Mesendoderm (in vitro differentiated cells): ENCODE data around the gene DUSP7.
"Not testable (repeated sequence)": the region's sequence is repeated elsewhere in the genome, so short reads cannot be mapped to it uniquely, and the experiment has no call there.

Experiments
- DNase-seq: peaks from one replicate; pipeline ENCODE4 v3.0.0; 2013
- H2AK5ac ChIP-seq: 2 replicates; pipeline ENCODE4 v1.6.1; 2013; ENCODE audit warnings: low read length, inconsistent platforms
- H2BK120ac ChIP-seq: 2 replicates; pipeline ENCODE4 v1.6.1; 2013; ENCODE audit warnings: low read depth, mild to moderate bottlenecking, low read length, moderate library complexity, mixed read lengths
- H2BK15ac ChIP-seq: replicated peaks from 2 replicates; pipeline ENCODE4 v1.6.1; 2013; ENCODE audit warnings: low read depth, mild to moderate bottlenecking, moderate library complexity
- H2BK5ac ChIP-seq: 2 replicates; pipeline ENCODE4 v1.6.1; 2013; ENCODE audit warnings: low read length, inconsistent platforms
- H3K18ac ChIP-seq: 2 replicates; pipeline ENCODE4 v1.6.1; 2013; ENCODE audit warnings: mild to moderate bottlenecking, low read length, mixed read lengths
- H3K23ac ChIP-seq: one replicate; pipeline ENCODE4 v1.6.1; 2013; ENCODE audit warnings: low read length
- H3K27ac ChIP-seq: 2 replicates; pipeline ENCODE4 v1.5.1; 2013; ENCODE audit warnings: low read depth, mild to moderate bottlenecking, inconsistent platforms, low read length, moderate library complexity
- H3K27me3 ChIP-seq: 2 replicates; pipeline ENCODE4 v1.6.1; 2013; ENCODE audit warnings: low read length, control low read depth, mild to moderate bottlenecking, inconsistent platforms; ENCODE audit not compliant: insufficient read depth, poor library complexity
- H3K36me3 ChIP-seq: 2 replicates; pipeline ENCODE4 v1.6.1; 2013; ENCODE audit warnings: low read length, inconsistent platforms; ENCODE audit not compliant: control insufficient read depth, insufficient read depth
- H3K4ac ChIP-seq: one replicate; pipeline ENCODE4 v1.6.1; 2013; ENCODE audit warnings: low read depth, mild to moderate bottlenecking, low read length, moderate library complexity
- H3K4me1 ChIP-seq: 2 replicates; pipeline ENCODE4 v1.6.1; 2013; ENCODE audit warnings: low read depth, low read length, inconsistent platforms; ENCODE audit not compliant: control insufficient read depth
- H3K4me2 ChIP-seq: 2 replicates; pipeline ENCODE4 v1.6.1; 2013; ENCODE audit warnings: low read length
- H3K4me3 ChIP-seq: 2 replicates; pipeline ENCODE4 v1.5.1; 2013; ENCODE audit warnings: mild to moderate bottlenecking, low read length
- H3K56ac ChIP-seq: one replicate; pipeline ENCODE4 v1.6.1; 2013; ENCODE audit warnings: low read length
- H3K79me1 ChIP-seq: 2 replicates; pipeline ENCODE4 v1.6.1; 2013; ENCODE audit warnings: low read length, inconsistent platforms
- H3K79me2 ChIP-seq: 2 replicates; pipeline ENCODE4 v1.6.1; 2013; ENCODE audit warnings: mild to moderate bottlenecking, low read length; ENCODE audit not compliant: control insufficient read depth, insufficient read depth
- H3K9ac ChIP-seq: 2 replicates; pipeline ENCODE4 v1.6.1; 2013; ENCODE audit warnings: low read length, inconsistent platforms
- H4K5ac ChIP-seq: one replicate; pipeline ENCODE4 v1.6.1; 2013; ENCODE audit warnings: low read length
- H4K8ac ChIP-seq: one replicate; pipeline ENCODE4 v1.6.1; 2013; ENCODE audit warnings: low read depth, mild to moderate bottlenecking, control low read depth, low read length, moderate library complexity
- WGBS: extraction: QIAGEN DNeasy Blood & Tissue Kit; methylation state at CpG from one replicate; pipeline ENCODE4 v1.1.7; 2013; ENCODE audit warnings: low lambda C conversion rate, missing lambda C conversion rate; ENCODE audit not compliant: insufficient coverage; ENCODE audit errors: extremely low coverage; 5-methylcytosine and 5-hydroxymethylcytosine counted together

The DUSP7 gene

DNA sequence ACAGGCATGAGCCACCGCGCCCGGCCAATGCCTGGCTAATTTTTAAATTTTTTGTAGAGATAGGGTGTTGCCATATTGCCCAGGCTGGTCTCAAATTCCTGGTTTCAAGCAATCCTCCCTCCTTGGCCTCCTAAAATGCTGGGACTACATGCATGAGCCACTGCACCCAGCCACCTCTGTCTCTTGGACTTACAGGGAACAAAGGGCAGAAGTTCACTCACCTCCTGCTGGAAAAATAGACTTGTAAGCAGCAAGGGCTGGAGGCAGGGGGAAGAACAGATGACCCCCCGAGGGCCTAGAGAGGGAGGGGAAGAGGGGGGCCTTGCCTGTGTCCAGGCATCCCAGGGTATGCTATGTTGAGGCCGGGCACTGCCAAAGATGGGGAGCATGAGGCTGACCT is 22.2 kb downstream of the DUSP7 start:
- Histone ChIP-seq H2BK5ac (no peak overlapping the region), H2BK15ac (no peak overlapping the region), H3K27ac (no peak overlapping the region), H4K8ac (no peak overlapping the region), H3K4me2 (no peak overlapping the region), H2BK120ac (no peak overlapping the region), H3K23ac (no peak overlapping the region), H3K4me1 (no peaks in the 10 kb centered on the region), H3K36me3 (no peaks in the 10 kb centered on the region), H3K79me2 (no peaks in the 10 kb centered on the region), H3K56ac (no peak overlapping the region), H3K4ac (no peak overlapping the region), H2AK5ac (no peak overlapping the region), H3K9ac (no peak overlapping the region), H3K27me3 (no peaks in the 10 kb centered on the region), H3K18ac (no peak overlapping the region), H4K5ac (no peak overlapping the region), H3K79me1 (no peaks in the 10 kb centered on the region), H3K4me3 (no peak overlapping the region)
- DNase-seq = no peak
- WGBS = no CpG with 5 or more reads among the region's 5 CpGs

DNA sequence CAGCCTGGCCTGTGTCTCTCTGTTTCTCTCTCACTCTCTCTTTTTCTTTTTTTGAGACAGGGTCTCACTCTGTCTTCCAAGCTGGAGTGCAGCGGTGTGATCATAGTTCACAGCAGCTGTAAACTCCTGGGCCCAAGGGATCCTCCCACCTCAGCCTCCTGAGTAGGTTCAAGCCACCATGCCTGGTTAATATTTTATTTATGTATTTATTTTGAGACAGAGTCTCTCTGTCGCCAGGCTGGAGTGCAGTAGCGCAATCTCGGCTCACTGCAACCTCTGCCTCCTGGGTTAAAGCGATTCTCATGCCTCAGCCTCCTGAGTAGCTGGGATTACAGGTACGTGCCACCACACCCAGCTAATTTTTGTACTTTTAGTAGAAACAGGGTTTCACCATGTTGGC is 22.6 kb downstream of the DUSP7 start:
- H3K56ac ChIP-seq, H3K4me2 ChIP-seq, H3K18ac ChIP-seq, H3K79me2 ChIP-seq, H2BK120ac ChIP-seq, H2AK5ac ChIP-seq, H3K79me1 ChIP-seq, H3K36me3 ChIP-seq, H2BK15ac ChIP-seq, H4K8ac ChIP-seq, H3K4me1 ChIP-seq, H3K23ac ChIP-seq, H4K5ac ChIP-seq, H3K27me3 ChIP-seq, DNase-seq, H3K27ac ChIP-seq, H3K4ac ChIP-seq, H2BK5ac ChIP-seq, H3K9ac ChIP-seq, H3K4me3 ChIP-seq: not testable (repeated sequence)
- WGBS = no CpG with 5 or more reads among the region's 6 CpGs

DNA sequence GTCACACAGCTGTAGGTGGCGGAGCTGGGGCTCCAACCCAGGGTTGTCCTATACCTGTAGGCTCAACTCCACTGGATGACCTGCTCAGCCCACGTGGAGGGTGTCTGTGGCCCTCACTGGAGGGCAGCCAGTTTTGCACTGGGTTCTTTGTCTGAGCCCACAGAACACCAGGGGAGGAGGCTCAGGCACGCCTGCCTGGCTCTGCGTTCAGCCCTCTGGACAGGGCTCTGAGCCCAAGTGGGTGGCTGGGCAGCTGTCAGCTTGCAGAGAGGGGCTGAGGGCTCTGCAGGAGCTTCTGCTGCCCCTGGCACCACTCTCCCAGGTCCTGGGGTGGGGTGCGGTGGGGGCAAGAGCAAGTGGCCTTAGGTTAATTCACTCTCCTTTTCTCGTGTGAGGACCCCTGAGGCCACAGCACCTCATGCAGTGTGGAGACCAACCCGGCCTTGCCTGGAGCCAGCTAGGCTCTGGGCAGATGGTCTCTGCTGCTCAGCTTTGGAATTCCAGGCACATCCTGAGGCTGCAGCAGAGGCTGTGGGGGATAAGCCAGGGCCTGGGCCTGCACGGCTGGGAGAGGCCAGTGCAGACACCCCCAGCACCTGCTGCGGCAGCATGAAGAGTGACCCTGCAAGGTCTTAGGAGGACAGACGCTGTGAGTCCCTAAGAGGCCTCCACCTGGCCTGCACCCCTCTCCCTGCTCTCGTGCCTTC is 23.5 kb downstream of the DUSP7 start:
- H3K79me2 ChIP-seq = no peaks in the 10 kb centered on the region
- H3K4me1 ChIP-seq = no peaks in the 10 kb centered on the region
- no peak overlapping the region for H4K5ac ChIP-seq
- H2BK15ac ChIP-seq = no peak overlapping the region
- no peak overlapping the region for H3K18ac ChIP-seq
- no peak overlapping the region for H2BK120ac ChIP-seq
- H3K27ac ChIP-seq = no peak overlapping the region
- no peak overlapping the region for H3K4me2 ChIP-seq
- no peaks in the 10 kb centered on the region for H3K36me3 ChIP-seq
- H3K9ac ChIP-seq = no peak overlapping the region
- H2AK5ac ChIP-seq = no peak overlapping the region
- H3K56ac ChIP-seq = peak overlapping the region; percentile 15
- H3K4ac ChIP-seq = no peak overlapping the region
- DNase-seq = no peak
- H4K8ac ChIP-seq = no peak overlapping the region
- WGBS = no CpG with 5 or more reads among the region's 11 CpGs
- H3K79me1 ChIP-seq = no peaks in the 10 kb centered on the region
- H3K27me3 ChIP-seq = no peaks in the 10 kb centered on the region
- H3K4me3 ChIP-seq = no peak overlapping the region
- H3K23ac ChIP-seq = no peak overlapping the region
- H2BK5ac ChIP-seq = no peak overlapping the region

DNA sequence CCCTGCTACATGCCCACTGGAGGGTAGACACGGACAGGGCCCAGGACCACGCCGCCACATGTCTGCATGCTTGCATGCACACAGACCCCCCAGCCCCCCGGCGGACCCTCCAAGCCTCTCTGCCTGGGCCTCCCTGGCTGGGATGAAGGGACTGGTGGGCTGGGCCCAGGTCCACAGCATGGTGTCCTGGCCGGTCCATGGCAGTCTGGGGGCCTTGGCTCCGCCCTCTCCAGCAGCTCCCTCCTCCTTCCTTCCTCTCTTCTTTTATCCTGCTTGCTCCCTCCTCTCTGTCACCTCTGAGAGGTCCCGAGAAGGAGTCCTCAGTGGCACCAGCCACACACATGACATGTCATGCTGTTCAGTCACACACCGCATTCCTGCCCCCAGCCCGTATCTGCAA is 24.5 kb downstream of the DUSP7 start:
- Histone ChIP-seq H3K9ac (no peak overlapping the region), H3K4me2 (no peak overlapping the region), H3K79me2 (no peaks in the 10 kb centered on the region), H2BK15ac (no peak overlapping the region), H3K56ac (no peak overlapping the region), H3K79me1 (no peaks in the 10 kb centered on the region), H2BK5ac (no peak overlapping the region), H2BK120ac (no peak overlapping the region), H3K4ac (no peak overlapping the region), H3K18ac (no peak overlapping the region), H3K4me1 (no peaks in the 10 kb centered on the region), H3K23ac (no peak overlapping the region), H3K4me3 (no peak overlapping the region), H4K8ac (no peak overlapping the region), H2AK5ac (no peak overlapping the region), H3K27ac (no peak overlapping the region), H3K36me3 (no peaks in the 10 kb centered on the region), H4K5ac (no peak overlapping the region), H3K27me3 (no peaks in the 10 kb centered on the region)
- no CpG with 5 or more reads among the region's 10 CpGs for WGBS
- DNase-seq = no peak

DNA sequence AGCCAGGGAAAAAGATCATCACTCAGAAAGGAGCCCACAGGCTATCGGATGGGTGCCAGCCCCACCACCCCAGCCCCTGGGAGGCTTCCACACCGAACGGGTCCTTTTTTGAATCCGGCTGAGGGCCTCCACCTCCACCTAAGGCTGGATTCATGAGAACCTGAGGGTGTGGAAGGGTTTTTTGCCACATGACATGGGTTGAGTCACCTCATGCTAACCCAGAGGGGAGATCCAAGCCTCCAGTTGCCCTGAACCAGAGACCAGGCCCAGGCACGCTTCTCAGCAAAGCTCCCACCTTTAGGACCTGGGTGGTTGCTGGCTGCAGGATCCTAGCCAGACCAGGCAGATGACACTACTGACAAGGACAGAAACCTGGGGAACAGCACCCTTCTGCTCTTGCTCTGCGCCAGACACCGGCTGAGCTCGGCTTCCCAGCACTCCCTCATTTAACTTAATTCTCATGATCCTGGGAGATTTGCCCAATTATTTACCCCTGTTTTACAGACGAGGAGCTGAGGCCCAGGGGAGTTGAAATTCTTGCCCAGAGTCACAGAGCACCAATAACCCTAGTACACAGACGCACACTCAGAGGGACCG is 25.6 kb downstream of the DUSP7 start:
- Histone ChIP-seq H3K56ac (no peak overlapping the region), H3K18ac (no peak overlapping the region), H3K79me2 (no peaks in the 10 kb centered on the region), H4K8ac (no peak overlapping the region), H3K9ac (no peak overlapping the region), H3K4me3 (no peak overlapping the region), H2AK5ac (no peak overlapping the region), H2BK120ac (no peak overlapping the region), H3K79me1 (no peaks in the 10 kb centered on the region), H3K23ac (no peak overlapping the region), H3K36me3 (no peaks in the 10 kb centered on the region), H2BK15ac (no peak overlapping the region), H3K27me3 (no peaks in the 10 kb centered on the region), H3K4me2 (no peak overlapping the region), H2BK5ac (no peak overlapping the region), H3K4ac (no peak overlapping the region), H3K27ac (no peak overlapping the region), H4K5ac (no peak overlapping the region), H3K4me1 (no peaks in the 10 kb centered on the region)
- DNase-seq = no peak
- no CpG with 5 or more reads among the region's 11 CpGs for WGBS

DNA sequence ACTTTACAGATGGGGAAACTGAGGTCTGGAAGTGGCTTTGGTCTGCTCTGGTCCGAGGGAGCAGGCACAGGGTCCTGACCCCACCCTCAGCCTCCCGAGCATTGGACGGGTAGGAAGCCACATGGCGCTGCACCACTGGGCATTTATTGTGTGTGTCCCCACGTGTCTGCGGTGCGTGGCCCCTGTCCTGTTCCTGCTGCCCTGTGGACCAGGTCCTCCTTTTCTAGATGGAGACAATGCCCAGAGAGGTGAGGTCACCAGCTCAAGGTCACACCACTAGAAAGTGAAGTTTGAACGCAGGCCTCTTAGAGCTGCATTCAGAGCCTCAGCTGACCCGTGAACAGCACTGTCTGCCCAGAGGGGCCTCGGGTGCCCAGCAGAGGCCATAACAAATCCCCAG is 26.8 kb downstream of the DUSP7 start:
- Histone ChIP-seq H3K18ac (no peak overlapping the region), H2BK15ac (no peak overlapping the region), H3K36me3 (no peaks in the 10 kb centered on the region), H3K27me3 (no peaks in the 10 kb centered on the region), H4K5ac (no peak overlapping the region), H2BK5ac (no peak overlapping the region), H3K4me1 (no peaks in the 10 kb centered on the region), H4K8ac (no peak overlapping the region), H3K9ac (no peak overlapping the region), H3K4ac (no peak overlapping the region), H3K4me2 (no peak overlapping the region), H2BK120ac (no peak overlapping the region), H3K4me3 (no peak overlapping the region), H3K27ac (no peak overlapping the region), H3K56ac (no peak overlapping the region), H3K79me1 (no peaks in the 10 kb centered on the region), H3K79me2 (no peaks in the 10 kb centered on the region), H3K23ac (no peak overlapping the region), H2AK5ac (no peak overlapping the region)
- no CpG with 5 or more reads among the region's 10 CpGs for WGBS
- no peak for DNase-seq
